ENCODE measurements around the gene HSF4. TPM values are rescaled to one million over a fixed set of nuclear protein-coding genes. Genes with fewer than 3 reads are reported as not detected.

Gene HSF4
- total and polyA plus RNA-seq, 2 donors (not counting 3 experiments of a cell fraction or from before 2014, with no cell fraction given), result 4.8 to 5.5 TPM

DNA sequence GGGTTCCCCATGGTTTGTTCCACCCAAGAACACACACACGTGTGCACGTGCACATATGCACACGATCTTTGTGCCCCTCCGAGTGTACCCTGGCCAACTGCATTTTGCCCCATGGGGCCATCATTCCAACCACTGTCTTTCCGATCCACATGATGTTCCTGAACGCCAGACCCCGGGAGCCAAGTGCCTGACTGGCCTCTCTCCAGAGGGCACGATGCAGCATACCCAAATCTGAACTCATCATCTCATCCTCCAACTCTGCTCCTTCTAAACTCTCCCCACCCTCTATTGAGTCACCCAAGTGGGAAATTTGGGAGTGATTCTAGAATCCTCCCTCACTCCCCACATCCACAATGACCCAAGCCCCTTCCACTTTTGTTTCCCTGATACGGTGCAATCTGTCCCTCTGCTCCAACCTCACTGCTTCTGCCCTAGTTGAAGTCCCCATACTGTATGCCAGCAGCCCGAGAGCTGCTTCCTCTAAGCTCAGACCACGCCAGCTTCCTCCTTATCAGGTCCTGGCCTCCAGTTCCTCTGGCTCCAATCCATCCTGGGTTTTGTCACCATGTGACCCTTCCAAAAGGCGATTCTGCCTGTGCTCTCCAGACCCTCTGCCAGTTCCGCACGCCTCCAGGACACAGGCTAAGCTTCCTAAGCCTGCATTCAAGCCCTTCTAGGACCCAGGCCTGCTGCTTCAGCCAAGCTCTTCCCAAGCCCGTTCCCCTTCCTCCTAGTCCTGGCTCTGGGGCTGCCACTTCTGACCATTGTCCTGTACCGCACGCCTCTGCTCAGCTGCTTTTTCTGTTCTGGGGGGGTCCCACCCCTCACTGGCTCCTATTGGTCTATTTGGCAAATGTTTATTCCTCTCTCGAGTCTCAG is 52.3 kb downstream of the HSF4 start:
- dilution Hi-C loops (cut with MboI; ENCODE audit: extremely low pct_ligation_motif_present, low sequenced_read_pairs) (no loop called here), intact Hi-C loops (cut with micrococcal nuclease) (loop anchor here (1.0 to 2.0 kb wide), 2 partner anchors 10 to 18 kb away; partner anchors contain the start of genes ELMO3 and TMEM208)
- Histone ChIP-seq H3K79me2 (ENCODE audit: control insufficient read depth, insufficient read depth, low read length) (no peaks in the 10 kb centered on the region), H3K9me3 (replicated peaks; ENCODE audit: control insufficient read depth, insufficient read depth, low read length) (no peaks in the 10 kb centered on the region), H3K4me1 (ENCODE audit: control insufficient read depth, extremely low read depth, insufficient read depth, low read length) (peaks cover 22% of the 10 kb centered on the region), H3K4me2 (ENCODE audit: insufficient read depth, low read length) (peak overlapping the region; percentile 1), H3K4me3 (replicated peaks in 1 of 3; ENCODE audit: insufficient read depth in 1 of 3, low read depth in 1 of 3, low read length in 3 of 3) (no peak overlapping the region), H2AFZ (ENCODE audit: low read depth, low read length) (peak overlapping the region; percentile 69), H3K27ac (ENCODE audit: insufficient read depth, low read depth, low read length) (peak overlapping the region; percentile 30), H3K9ac (replicated peaks; ENCODE audit: extremely low read depth, insufficient read depth, low read length) (no peak overlapping the region), H3K9me1 (replicated peaks; ENCODE audit: control insufficient read depth, extremely low read depth, insufficient read depth, low read length) (no peaks in the 10 kb centered on the region), H4K20me1 (replicated peaks; ENCODE audit: control insufficient read depth, extremely low read depth, insufficient read depth, low read length) (no peaks in the 10 kb centered on the region), H3K27me3 (ENCODE audit: control insufficient read depth in 2 of 2, insufficient read depth in 2 of 2, low read length in 2 of 2) (no peaks in the 10 kb centered on the region), H3K36me3 (ENCODE audit: control insufficient read depth in 2 of 2, extremely low read depth in 1 of 2, insufficient read depth in 2 of 2, low read length in 2 of 2) (no peaks in the 10 kb centered on the region)
- TF ChIP-seq MYC (IDR thresholded peaks at IDR 0.05; ENCODE audit: low read depth, low read length) (no peak), POLR2AphosphoS5 (IDR thresholded peaks at IDR 0.05; ENCODE audit: insufficient read depth, low read depth, low read length) (peak; percentile 41), JUN (IDR thresholded peaks at IDR 0.05; ENCODE audit: borderline replicate concordance, insufficient read depth, insufficient read length, low read depth) (no peak), EZH2 (IDR thresholded peaks at IDR 0.05; ENCODE audit: borderline replicate concordance, low read depth, low read length, severe bottlenecking) (no peak), POLR2A (IDR thresholded peaks at IDR 0.05; ENCODE audit: low read depth, low read length) (peak; percentile 26), GATA2 (IDR thresholded peaks at IDR 0.05; ENCODE audit: insufficient read depth, insufficient read length, low read depth, low read length) (peak; percentile 29), FOS (IDR thresholded peaks at IDR 0.05; ENCODE audit: borderline replicate concordance, insufficient read depth, low read length) (no peak)
- TF ChIP-seq, protein P1, sequence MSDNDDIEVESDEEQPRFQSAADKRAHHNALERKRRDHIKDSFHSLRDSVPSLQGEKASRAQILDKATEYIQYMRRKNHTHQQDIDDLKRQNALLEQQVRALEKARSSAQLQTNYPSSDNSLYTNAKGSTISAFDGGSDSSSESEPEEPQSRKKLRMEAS (IDR thresholded peaks at IDR 0.05; ENCODE audit: insufficient read depth, insufficient read length), result no peak
- TF ChIP-seq, protein P2, sequence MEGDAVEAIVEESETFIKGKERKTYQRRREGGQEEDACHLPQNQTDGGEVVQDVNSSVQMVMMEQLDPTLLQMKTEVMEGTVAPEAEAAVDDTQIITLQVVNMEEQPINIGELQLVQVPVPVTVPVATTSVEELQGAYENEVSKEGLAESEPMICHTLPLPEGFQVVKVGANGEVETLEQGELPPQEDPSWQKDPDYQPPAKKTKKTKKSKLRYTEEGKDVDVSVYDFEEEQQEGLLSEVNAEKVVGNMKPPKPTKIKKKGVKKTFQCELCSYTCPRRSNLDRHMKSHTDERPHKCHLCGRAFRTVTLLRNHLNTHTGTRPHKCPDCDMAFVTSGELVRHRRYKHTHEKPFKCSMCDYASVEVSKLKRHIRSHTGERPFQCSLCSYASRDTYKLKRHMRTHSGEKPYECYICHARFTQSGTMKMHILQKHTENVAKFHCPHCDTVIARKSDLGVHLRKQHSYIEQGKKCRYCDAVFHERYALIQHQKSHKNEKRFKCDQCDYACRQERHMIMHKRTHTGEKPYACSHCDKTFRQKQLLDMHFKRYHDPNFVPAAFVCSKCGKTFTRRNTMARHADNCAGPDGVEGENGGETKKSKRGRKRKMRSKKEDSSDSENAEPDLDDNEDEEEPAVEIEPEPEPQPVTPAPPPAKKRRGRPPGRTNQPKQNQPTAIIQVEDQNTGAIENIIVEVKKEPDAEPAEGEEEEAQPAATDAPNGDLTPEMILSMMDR (IDR thresholded peaks at IDR 0.05; ENCODE audit: extremely low read depth in 1 of 2, insufficient read depth in 1 of 2, low read depth in 1 of 2, low read length in 2 of 2), result no peak
- CTCF ChIA-PET, result interaction anchor here (0.5 to 1.8 kb wide), 8 partner anchors 10 to 177 kb away, joined by 3 to 9 read pairs (median 3); partner anchors contain the start of genes ELMO3 and TMEM208
- peak; percentile 93 for FAIRE-seq
- no TSS peak for BruUV-seq (replicated peaks)
- POLR2A ChIA-PET, result interaction anchor here (0.8 to 1.8 kb wide), 3 partner anchors 10 to 30 kb away, joined by 3 to 8 read pairs (median 6); partner anchors contain the start of genes FHOD1 and TMEM208
- DNase-seq (ENCODE audit: low read depth, low spot score), result peak; percentile 66

MicroRNAs within 50 kb of the gene (microRNA counts, 767-probe panel; counts per million panel counts)
- microRNA hsa-miR-328, result 723 counts per million, percentile 96 among the panel's probes with 10 or more counts

Small RNAs within 50 kb of the gene (microRNA-seq; reads per million reads assigned to microRNA genes)
- gene MIR328 (ENCODE audit: borderline number of aligned reads, borderline replicate concordance), result 25.3 reads per million, percentile 38 among the genes with 10 or more reads in this experiment

Small RNAs within 50 kb of the gene (small RNA-seq; reads per million reads assigned to genes)
- not detected for gene MIR328 (ENCODE audit: insufficient read depth, insufficient read length, low read depth, low replicate concordance)

Other genes starting within 250 kb of the HSF4 start
- not detected in 2 replicates for gene CDH16, start 245.9 kb upstream of the HSF4 start, total RNA-seq
- not detected in 2 replicates for gene CDH16, start 245.9 kb upstream of the HSF4 start, polyA plus RNA-seq
- 0.22 and 0.46 TPM in 2 replicates for gene RRAD, start 239.2 kb upstream of the HSF4 start, total RNA-seq
- 0.48 and 0.60 TPM in 2 replicates for gene RRAD, start 239.2 kb upstream of the HSF4 start, polyA plus RNA-seq
- 78.7 and 85.2 TPM in 2 replicates for gene CIAO2B, start 230.3 kb upstream of the HSF4 start, total RNA-seq
- 314 and 423 TPM in 2 replicates for gene CIAO2B, start 230.3 kb upstream of the HSF4 start, polyA plus RNA-seq
- 24.5 and 28.8 TPM in 2 replicates for gene CES2, start 229.2 kb upstream of the HSF4 start, total RNA-seq
- gene CES2, start 229.2 kb upstream of the HSF4 start, polyA plus RNA-seq, result 19.1 and 19.6 TPM in 2 replicates
- gene CES3, start 203.5 kb upstream of the HSF4 start, total RNA-seq, result not detected in 2 replicates
- 0.10 and 0.13 TPM in 2 replicates for gene CES3, start 203.5 kb upstream of the HSF4 start, polyA plus RNA-seq
- 3.9 and 5.4 TPM in 2 replicates for gene CES4A, start 176.2 kb upstream of the HSF4 start, total RNA-seq
- 13.3 and 16.4 TPM in 2 replicates for gene CES4A, start 176.2 kb upstream of the HSF4 start, polyA plus RNA-seq
- gene CBFB, start 135.6 kb upstream of the HSF4 start, total RNA-seq, result 103 and 113 TPM in 2 replicates
- 22.0 and 27.8 TPM in 2 replicates for gene CBFB, start 135.6 kb upstream of the HSF4 start, polyA plus RNA-seq
- 16.1 and 18.5 TPM in 2 replicates for gene PHAF1, start 54.8 kb upstream of the HSF4 start, total RNA-seq
- gene PHAF1, start 54.8 kb upstream of the HSF4 start, polyA plus RNA-seq, result 21.1 and 21.9 TPM in 2 replicates
- gene B3GNT9, start 13.7 kb upstream of the HSF4 start, total RNA-seq, result 1.6 and 4.0 TPM in 2 replicates
- gene B3GNT9, start 13.7 kb upstream of the HSF4 start, polyA plus RNA-seq, result 6.4 and 6.8 TPM in 2 replicates
- gene TRADD, start 4.8 kb upstream of the HSF4 start, total RNA-seq, result 15.2 and 17.4 TPM in 2 replicates
- gene TRADD, start 4.8 kb upstream of the HSF4 start, polyA plus RNA-seq, result 22.6 and 23.3 TPM in 2 replicates
- gene FBXL8, start 4.8 kb upstream of the HSF4 start, total RNA-seq, result 5.4 and 7.0 TPM in 2 replicates
- gene FBXL8, start 4.8 kb upstream of the HSF4 start, polyA plus RNA-seq, result 7.4 and 12.8 TPM in 2 replicates
- gene NOL3, start 5.8 kb downstream of the HSF4 start, total RNA-seq, result 14.4 and 19.4 TPM in 2 replicates
- gene NOL3, start 5.8 kb downstream of the HSF4 start, polyA plus RNA-seq, result 16.0 and 19.2 TPM in 2 replicates
- gene MATCAP1, start 19.2 kb downstream of the HSF4 start, total RNA-seq, result 45.8 and 53.3 TPM in 2 replicates
- gene MATCAP1, start 19.2 kb downstream of the HSF4 start, polyA plus RNA-seq, result 44.5 and 49.0 TPM in 2 replicates
- 10.8 and 19.4 TPM in 2 replicates for gene EXOC3L1, start 25.4 kb downstream of the HSF4 start, total RNA-seq
- gene EXOC3L1, start 25.4 kb downstream of the HSF4 start, polyA plus RNA-seq, result 10.2 and 11.6 TPM in 2 replicates
- gene E2F4, start 27.4 kb downstream of the HSF4 start, total RNA-seq, result 110 and 112 TPM in 2 replicates
- gene E2F4, start 27.4 kb downstream of the HSF4 start, polyA plus RNA-seq, result 168 and 199 TPM in 2 replicates
- gene ELMO3, start 34.4 kb downstream of the HSF4 start, total RNA-seq, result 4.3 and 5.7 TPM in 2 replicates
- 3.9 and 4.1 TPM in 2 replicates for gene ELMO3, start 34.4 kb downstream of the HSF4 start, polyA plus RNA-seq
- 35.3 and 36.3 TPM in 2 replicates for gene TMEM208, start 62.4 kb downstream of the HSF4 start, total RNA-seq
- 94.0 and 98.4 TPM in 2 replicates for gene TMEM208, start 62.4 kb downstream of the HSF4 start, polyA plus RNA-seq
- 104 and 124 TPM in 2 replicates for gene FHOD1, start 82.7 kb downstream of the HSF4 start, total RNA-seq
- 63.6 and 78.6 TPM in 2 replicates for gene FHOD1, start 82.7 kb downstream of the HSF4 start, polyA plus RNA-seq
- gene SLC9A5, start 84.2 kb downstream of the HSF4 start, total RNA-seq, result 2.8 and 4.2 TPM in 2 replicates
- gene SLC9A5, start 84.2 kb downstream of the HSF4 start, polyA plus RNA-seq, result 2.7 and 3.2 TPM in 2 replicates
- 23.9 and 26.6 TPM in 2 replicates for gene PLEKHG4, start 114.8 kb downstream of the HSF4 start, total RNA-seq
- 34.8 and 35.6 TPM in 2 replicates for gene PLEKHG4, start 114.8 kb downstream of the HSF4 start, polyA plus RNA-seq
- 0.16 and 0.44 TPM in 2 replicates for gene KCTD19, start 162.0 kb downstream of the HSF4 start, total RNA-seq
- gene KCTD19, start 162.0 kb downstream of the HSF4 start, polyA plus RNA-seq, result 0.10 and 0.21 TPM in 2 replicates
- 2.0 and 2.4 TPM in 2 replicates for gene LRRC36, start 162.1 kb downstream of the HSF4 start, total RNA-seq
- gene LRRC36, start 162.1 kb downstream of the HSF4 start, polyA plus RNA-seq, result 0.30 and 0.37 TPM in 2 replicates
- gene TPPP3, start 228.8 kb downstream of the HSF4 start, total RNA-seq, result 1.3 and 2.0 TPM in 2 replicates
- 0.33 and 0.91 TPM in 2 replicates for gene TPPP3, start 228.8 kb downstream of the HSF4 start, polyA plus RNA-seq

Data from endothelial cell of umbilical vein (primary cell).